ENCODE data around the gene APBB2.
"Not testable (repeated sequence)": the region's sequence is repeated elsewhere in the genome, so short reads cannot be mapped to it uniquely, and the experiment has no call there.

APBB2 gene

DNA sequence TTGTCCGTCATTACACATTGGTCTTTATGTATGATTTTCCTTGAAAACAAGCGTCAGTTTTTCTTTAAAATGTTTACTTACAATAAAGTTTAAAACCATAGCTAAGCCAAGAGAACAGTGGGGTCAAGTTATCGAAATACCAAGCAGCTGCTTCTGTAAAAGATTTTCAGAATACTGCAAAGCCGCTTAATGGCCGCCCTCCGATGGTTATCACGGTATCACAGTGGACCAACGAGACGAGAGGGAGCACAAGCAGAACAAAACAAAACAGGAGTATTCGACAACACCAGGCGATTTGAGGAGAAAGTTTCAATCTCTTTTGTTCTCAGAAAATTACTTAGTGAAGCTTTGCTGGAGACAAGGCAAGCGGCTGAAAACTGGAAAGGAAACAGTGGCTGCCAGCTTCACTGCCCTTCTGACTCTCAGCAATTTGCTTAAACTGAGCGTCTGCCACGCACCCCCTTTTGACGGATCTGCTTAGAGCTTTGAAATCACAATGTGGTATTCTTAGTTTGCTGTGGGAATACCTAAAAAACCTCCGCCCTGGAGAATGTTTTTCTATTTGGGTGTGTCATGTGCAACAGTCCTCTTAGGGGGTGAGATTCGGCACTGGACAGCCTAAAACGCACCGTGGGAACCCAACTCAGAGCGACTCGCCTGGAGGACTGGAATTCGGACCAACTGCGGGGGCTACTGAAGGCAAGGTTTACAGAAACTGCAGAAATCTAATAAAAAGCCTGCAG is 264.8 kb downstream of the APBB2 start:
- FAIRE-seq (no peak), DNase-seq (ENCODE audit: low spot score) (no peak)

- DNase-seq (ENCODE audit: low spot score) (no peak), FAIRE-seq (no peak)
Observed at GRCh38 chr4:40948014-40948413, 266.3 kb downstream of the APBB2 start.

GRCh38 chr4:40946652-40947051 is 267.7 kb downstream of the APBB2 start:
- no peak for DNase-seq (ENCODE audit: low spot score)
- no peak for FAIRE-seq

- DNase-seq (ENCODE audit: low spot score) = no peak
- no peak for FAIRE-seq
Observed at GRCh38 chr4:40940756-40941155, 273.6 kb downstream of the APBB2 start.

- FAIRE-seq (no peak), DNase-seq (ENCODE audit: low spot score) (no peak)
Observed at GRCh38 chr4:40940317-40940741, 274.0 kb downstream of the APBB2 start.

DNA sequence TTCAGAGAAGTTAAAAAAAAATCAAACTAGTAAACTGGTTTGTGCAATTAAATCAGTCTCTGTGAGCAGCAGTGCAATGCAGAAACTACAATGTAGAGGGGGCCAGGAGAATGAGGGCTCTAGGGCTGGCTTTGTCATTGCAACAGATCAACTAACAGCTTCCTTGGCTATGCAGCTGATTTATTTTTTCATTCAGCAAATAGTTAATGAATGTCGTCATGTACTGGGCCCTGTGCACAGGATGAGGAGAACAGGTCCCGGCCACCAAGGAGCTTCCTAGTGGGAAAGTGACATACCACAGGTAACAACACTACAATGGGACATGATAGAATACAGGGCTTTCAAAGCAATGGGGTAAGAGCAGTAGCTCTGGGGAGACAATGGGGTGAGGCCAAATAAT is 274.5 kb downstream of the APBB2 start:
- no peak for FAIRE-seq
- no peak for DNase-seq (ENCODE audit: low spot score)

- no peak for FAIRE-seq
Observed at GRCh38 chr4:40938337-40938736, 276.0 kb downstream of the APBB2 start.

DNA sequence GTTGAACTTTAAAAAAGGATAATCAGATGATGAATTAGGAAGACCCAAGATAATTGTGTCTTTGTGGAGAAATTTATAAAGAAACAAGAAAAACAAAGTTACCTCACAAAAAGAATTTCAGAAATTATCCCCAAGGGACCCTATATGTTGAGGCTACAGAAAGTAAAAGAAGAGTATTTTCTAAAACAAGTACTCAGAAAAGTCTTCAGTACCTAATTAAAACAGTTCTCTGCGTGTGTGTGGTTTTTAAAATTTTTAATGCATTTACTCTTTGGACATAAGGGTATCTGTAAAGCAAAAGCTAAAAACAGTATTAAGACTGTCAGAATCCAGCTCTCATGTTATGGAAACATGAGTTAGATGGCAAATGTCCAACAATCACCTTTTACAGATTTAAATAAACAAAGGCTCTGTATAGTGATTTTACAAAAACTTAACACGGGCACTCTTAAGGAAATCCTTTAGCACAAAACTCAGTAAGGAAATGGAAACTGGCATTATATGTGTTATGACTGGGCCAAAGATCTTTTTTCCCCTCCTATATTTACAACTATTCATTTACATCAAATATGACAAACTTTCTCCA is 277.1 kb downstream of the APBB2 start:
- FAIRE-seq = no peak

More at GRCh38 chr4:40938337-40938736, 276.0 kb downstream of the APBB2 start:
- DNase-seq (ENCODE audit: low spot score) = no peak

GRCh38 chr4:40934676-40935075 is 279.7 kb downstream of the APBB2 start:
- no peak for FAIRE-seq
- DNase-seq (ENCODE audit: low spot score) = no peak

More for the DNA sequence above, 277.1 kb downstream of the APBB2 start:
- DNase-seq (ENCODE audit: low spot score) = no peak

DNA sequence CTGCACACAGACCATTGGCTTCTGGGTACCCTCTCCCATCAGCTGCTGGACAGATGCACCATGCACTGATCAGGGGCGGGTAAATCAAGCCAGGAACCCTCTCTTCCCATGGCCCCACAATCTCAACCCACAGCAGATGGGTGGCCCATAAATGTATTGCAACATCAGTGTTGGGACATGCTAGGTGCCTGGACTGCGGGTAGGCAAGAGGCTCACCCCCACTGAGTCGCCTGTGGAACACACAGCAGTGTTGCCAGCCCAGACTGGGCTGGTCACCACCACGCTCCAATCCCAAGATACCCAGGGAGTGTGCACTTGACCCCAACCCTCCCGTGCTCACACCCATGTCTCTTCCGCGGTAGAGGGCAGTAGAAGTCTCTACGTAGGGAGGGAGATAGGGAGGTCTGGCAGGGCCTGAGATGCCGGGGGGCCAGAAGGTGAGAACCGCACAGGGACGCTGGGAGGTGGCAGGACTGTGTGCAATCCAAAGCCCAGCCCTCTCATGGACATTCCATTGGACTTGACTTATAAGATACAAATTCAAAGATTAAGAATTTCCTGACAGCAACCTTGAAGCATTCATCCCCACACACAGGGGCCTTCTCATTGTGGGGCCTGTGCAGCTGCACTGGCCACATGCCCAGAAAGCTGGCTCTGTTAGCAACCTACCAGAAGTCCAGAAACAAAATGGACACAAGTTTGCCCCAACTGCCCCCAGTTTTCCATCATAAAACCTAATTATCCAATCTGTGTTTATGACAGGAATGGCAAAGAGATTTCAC is 280.9 kb downstream of the APBB2 start:
- FAIRE-seq (peak; percentile 13), DNase-seq (ENCODE audit: low spot score) (no peak)

DNA sequence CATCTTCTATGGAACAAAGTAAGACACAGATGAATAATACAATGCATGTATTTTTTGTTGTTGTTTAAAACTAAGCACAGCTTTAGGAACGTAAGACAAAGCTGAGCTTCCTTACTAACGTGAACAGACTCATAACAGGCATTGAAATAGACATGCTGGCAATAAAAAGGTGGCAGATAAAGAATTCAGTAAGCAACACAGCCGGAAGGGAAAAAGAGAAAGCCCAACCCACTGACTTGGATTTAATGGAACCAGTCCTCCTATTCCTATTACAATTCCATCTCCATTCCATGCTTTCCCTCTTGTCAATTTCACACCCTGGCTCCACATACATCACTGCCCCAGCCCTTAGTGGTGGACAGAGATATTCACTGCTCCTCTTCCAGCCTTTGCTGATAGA is 282.5 kb downstream of the APBB2 start:
- FAIRE-seq (no peak), DNase-seq (ENCODE audit: low spot score) (no peak)

GRCh38 chr4:40931238-40931637 is 283.1 kb downstream of the APBB2 start:
- no peak for DNase-seq (ENCODE audit: low spot score)
- FAIRE-seq = no peak

- FAIRE-seq = no peak
- no peak for DNase-seq (ENCODE audit: low spot score)
Observed at GRCh38 chr4:40927074-40927473, 287.3 kb downstream of the APBB2 start.

DNA sequence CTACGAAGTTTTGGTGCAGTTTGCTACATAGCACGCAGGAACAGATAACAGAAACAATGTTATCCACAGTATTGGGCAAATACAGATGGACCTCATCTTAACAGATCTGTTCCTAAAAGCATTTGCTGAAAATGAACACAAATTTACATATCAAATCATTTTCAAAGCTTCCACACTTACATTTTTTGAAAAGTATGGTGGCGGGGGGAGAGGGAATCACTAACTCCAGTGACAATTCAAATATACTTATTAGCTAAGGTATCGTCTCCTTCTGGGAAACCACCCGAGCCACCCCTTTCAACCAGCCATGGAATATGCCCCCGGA is 289.6 kb downstream of the APBB2 start:
- DNase-seq (ENCODE audit: low spot score) (no peak), FAIRE-seq (no peak)

DNA sequence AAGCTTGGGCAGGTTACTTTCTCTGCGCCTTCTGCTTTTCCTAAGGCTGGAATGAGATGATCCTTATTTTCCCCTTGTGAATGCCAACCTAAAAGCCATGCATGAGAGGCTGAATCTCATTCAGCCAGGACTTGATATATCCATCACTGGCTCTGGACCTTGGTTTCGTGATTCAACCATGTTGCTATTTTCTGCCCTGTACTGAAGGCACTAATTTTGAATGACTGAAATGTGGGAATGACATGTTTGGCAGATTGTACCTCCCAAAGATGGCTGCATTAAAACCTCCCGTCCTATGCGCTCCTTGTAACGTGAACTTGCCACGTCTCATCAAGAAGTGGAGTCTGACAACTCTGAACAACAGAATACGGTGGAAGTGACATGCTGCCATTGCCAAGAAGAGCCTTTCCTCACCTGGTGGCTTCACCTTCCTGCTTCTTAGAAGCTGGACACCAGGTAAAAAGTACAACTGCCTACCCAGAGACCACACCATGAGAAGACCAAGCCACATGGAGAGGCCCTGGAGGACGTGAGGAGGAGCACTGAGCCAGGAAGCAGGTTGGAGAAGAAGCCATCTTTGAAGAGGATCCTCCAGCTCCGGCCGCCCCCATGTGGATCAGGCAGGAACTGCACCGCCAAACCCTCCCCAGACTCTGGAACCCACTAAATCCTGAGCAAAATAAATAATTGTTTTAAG is 290.1 kb downstream of the APBB2 start:
- DNase-seq (ENCODE audit: low spot score) = peak; percentile 82
- FAIRE-seq = no peak

- FAIRE-seq (no peak), DNase-seq (ENCODE audit: low spot score) (no peak)
Observed at GRCh38 chr4:40923316-40924095, 290.8 kb downstream of the APBB2 start.

- not testable (repeated sequence) for FAIRE-seq
Observed at GRCh38 chr4:40919976-40920375, 294.4 kb downstream of the APBB2 start.

DNA sequence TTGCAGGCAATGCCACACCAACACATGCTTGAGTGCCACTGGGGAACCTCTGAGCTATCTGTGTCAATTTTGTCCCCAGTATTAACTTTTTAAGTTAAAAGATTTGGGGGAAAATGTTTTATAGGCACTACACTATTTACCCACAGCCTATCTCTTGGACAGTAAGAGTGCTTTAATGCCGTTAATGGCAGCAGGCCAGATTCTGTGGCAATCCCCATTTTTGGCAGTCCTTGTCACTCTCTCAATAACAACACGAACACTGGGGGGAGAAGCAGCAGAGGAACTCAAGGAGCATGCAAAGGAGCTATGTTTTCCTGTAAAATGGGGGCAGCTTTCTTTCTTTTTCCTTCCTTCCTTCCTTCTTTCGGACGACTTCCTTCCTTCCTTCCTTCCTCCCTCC is 296.0 kb downstream of the APBB2 start:
- DNase-seq (ENCODE audit: low spot score) = no peak
- no peak for FAIRE-seq

More at GRCh38 chr4:40919976-40920375, 294.4 kb downstream of the APBB2 start:
- not testable (repeated sequence) for DNase-seq (ENCODE audit: low spot score)

- peak; percentile 46 for DNase-seq (ENCODE audit: low spot score)
Observed at GRCh38 chr4:40916880-40917279, 297.5 kb downstream of the APBB2 start.

DNA sequence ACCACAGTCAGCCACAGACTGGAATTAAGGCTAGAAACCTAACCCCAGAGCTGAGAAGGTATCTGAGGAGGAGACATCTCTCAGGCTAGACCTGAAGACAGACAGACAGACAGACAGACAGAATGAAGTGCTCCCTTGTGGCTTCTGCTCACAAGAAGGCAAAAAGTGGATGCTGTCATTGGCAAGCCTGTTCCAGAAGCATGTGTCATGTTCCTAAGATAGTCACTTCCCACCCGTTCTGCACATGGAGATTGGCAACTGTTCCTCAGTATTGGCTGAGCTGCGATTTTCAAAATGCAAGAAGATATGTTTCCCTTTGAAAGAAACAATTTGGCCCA is 298.2 kb downstream of the APBB2 start:
- no peak for DNase-seq (ENCODE audit: low spot score)
- no peak for FAIRE-seq

More at GRCh38 chr4:40916880-40917279, 297.5 kb downstream of the APBB2 start:
- peak; percentile 20 for FAIRE-seq
